Forelimb muscle (tissue), 1 donor: ENCODE measurements around the gene TIGD2. TPM values are rescaled to one million over a fixed set of nuclear protein-coding genes. Genes with fewer than 3 reads are reported as not detected.
"Not testable (repeated sequence)": the region's sequence is repeated elsewhere in the genome, so short reads cannot be mapped to it uniquely, and the experiment has no call there.

Experiments
- DNase-seq: peaks from one replicate; pipeline ENCODE4 v3.0.0-alpha.2; 2013; ENCODE audit warnings: low read depth
- polyA plus RNA-seq: library from polyadenylated mRNA; unstranded; fragments of 120-200 nt; gene quantifications from one replicate; pipeline ENCODE4 v1.2.1, GENCODE V29; 2013; ENCODE audit not compliant: insufficient read length

TIGD2 gene
- polyA plus RNA-seq, 1 donor, result 5.7 TPM

- DNase-seq, result no peak
Measured at GRCh38 chr4:89119166-89119565, 7.8 kb downstream of the TIGD2 start.

GRCh38 chr4:89119836-89120235 lies 8.5 kb downstream of the TIGD2 start:
- DNase-seq, result no peak

GRCh38 chr4:89121387-89122068 lies 10.2 kb downstream of the TIGD2 start:
- no peak for DNase-seq

GRCh38 chr4:89123451-89123851 lies 12.1 kb downstream of the TIGD2 start:
- no peak for DNase-seq

GRCh38 chr4:89125901-89126782 lies 14.8 kb downstream of the TIGD2 start:
- no peak for DNase-seq

- no peak for DNase-seq
Measured at GRCh38 chr4:89129080-89129640, 17.8 kb downstream of the TIGD2 start.

- DNase-seq, result peak; percentile 36
Measured at GRCh38 chr4:89134775-89135319, 23.5 kb downstream of the TIGD2 start.

GRCh38 chr4:89136525-89136924 lies 25.2 kb downstream of the TIGD2 start:
- no peak for DNase-seq

- DNase-seq, result no peak
Measured at GRCh38 chr4:89137231-89137630, 25.9 kb downstream of the TIGD2 start.

GRCh38 chr4:89137695-89138094 lies 26.4 kb downstream of the TIGD2 start:
- no peak for DNase-seq

- DNase-seq, result no peak
Measured at GRCh38 chr4:89140168-89140759, 28.9 kb downstream of the TIGD2 start.

GRCh38 chr4:89142691-89143669 lies 31.6 kb downstream of the TIGD2 start:
- DNase-seq, result no peak

- DNase-seq, result not testable (repeated sequence)
Measured at GRCh38 chr4:89144652-89145051, 33.3 kb downstream of the TIGD2 start.

- no peak for DNase-seq
Measured at GRCh38 chr4:89146196-89146595, 34.9 kb downstream of the TIGD2 start.

- no peak for DNase-seq
Measured at GRCh38 chr4:89152972-89153371, 41.6 kb downstream of the TIGD2 start.

GRCh38 chr4:89156174-89156914 lies 45.0 kb downstream of the TIGD2 start:
- no peak for DNase-seq

GRCh38 chr4:89157488-89158024 lies 46.2 kb downstream of the TIGD2 start:
- no peak for DNase-seq

GRCh38 chr4:89158884-89159503 lies 47.7 kb downstream of the TIGD2 start:
- peak; percentile 25 for DNase-seq

GRCh38 chr4:89160806-89161205 lies 49.5 kb downstream of the TIGD2 start:
- DNase-seq, result no peak
